ENCODE data around the gene ZSCAN1. TPM values are rescaled to one million over a fixed set of nuclear protein-coding genes. Genes with fewer than 3 reads are reported as not detected.

The ZSCAN1 gene
- total RNA-seq, 1 experiment from 2014 or later: 1.3 TPM

DNA sequence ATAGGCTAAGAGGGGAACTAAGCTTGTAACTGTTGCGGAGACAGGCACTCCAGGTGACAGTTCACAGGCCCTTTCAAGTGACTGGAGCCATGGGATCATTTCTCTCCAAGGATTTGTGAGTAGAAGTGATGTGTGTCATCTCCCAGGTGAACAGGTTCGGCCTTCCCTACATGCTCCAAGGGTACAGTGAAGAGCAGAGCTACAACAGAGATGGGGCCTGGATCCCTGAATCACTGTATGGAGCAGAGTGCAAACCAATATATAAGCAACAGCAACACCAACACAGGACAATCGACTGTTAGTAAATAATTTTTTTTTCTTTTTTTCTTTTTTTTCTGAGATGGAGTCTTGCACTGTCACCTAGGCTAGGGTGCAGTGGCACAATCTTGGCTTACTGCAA, 49.2 kb downstream of the ZSCAN1 start:
- TF ChIP-seq NR1H2 (CRISPR knock-in tag; IDR thresholded peaks at IDR 0.05): no peak
- no peak for TF ChIP-seq ZNF396 (CRISPR knock-in tag; IDR thresholded peaks at IDR 0.05; ENCODE audit: borderline replicate concordance)
- TF ChIP-seq KAT7 (CRISPR knock-in tag; IDR thresholded peaks at IDR 0.05; ENCODE audit: borderline replicate concordance): no peak
- TF ChIP-seq ZNF219 (CRISPR knock-in tag; IDR thresholded peaks at IDR 0.05; ENCODE audit: borderline replicate concordance): no peak
- no peak for TF ChIP-seq JAZF1 (CRISPR knock-in tag; IDR thresholded peaks at IDR 0.05)
- TF ChIP-seq ZNF232 (CRISPR knock-in tag; IDR thresholded peaks at IDR 0.05): no peak
- TF ChIP-seq ZNF416 (CRISPR knock-in tag; IDR thresholded peaks at IDR 0.05): no peak
- no peak for TF ChIP-seq NR3C1 (CRISPR knock-in tag; conservative IDR thresholded peaks at IDR 0.05; ENCODE audit: low read depth)
- TF ChIP-seq, protein P1, sequence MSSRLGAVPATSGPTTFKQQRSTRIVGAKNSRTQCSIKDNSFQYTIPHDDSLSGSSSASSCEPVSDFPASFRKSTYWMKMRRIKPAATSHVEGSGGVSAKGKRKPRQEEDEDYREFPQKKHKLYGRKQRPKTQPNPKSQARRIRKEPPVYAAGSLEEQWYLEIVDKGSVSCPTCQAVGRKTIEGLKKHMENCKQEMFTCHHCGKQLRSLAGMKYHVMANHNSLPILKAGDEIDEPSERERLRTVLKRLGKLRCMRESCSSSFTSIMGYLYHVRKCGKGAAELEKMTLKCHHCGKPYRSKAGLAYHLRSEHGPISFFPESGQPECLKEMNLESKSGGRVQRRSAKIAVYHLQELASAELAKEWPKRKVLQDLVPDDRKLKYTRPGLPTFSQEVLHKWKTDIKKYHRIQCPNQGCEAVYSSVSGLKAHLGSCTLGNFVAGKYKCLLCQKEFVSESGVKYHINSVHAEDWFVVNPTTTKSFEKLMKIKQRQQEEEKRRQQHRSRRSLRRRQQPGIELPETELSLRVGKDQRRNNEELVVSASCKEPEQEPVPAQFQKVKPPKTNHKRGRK (CRISPR knock-in tag; IDR thresholded peaks at IDR 0.05; ENCODE audit: borderline replicate concordance): no peak
- TF ChIP-seq ZNF263 (CRISPR knock-in tag; IDR thresholded peaks at IDR 0.05; ENCODE audit: low read depth): no peak
- TF ChIP-seq MXD4 (CRISPR knock-in tag; IDR thresholded peaks at IDR 0.05; ENCODE audit: borderline replicate concordance): no peak
- TF ChIP-seq ELF4 (CRISPR knock-in tag; IDR thresholded peaks at IDR 0.05; ENCODE audit: low read depth): no peak
- TF ChIP-seq MYBL2 (CRISPR knock-in tag; IDR thresholded peaks at IDR 0.05): no peak
- TF ChIP-seq, protein P2, sequence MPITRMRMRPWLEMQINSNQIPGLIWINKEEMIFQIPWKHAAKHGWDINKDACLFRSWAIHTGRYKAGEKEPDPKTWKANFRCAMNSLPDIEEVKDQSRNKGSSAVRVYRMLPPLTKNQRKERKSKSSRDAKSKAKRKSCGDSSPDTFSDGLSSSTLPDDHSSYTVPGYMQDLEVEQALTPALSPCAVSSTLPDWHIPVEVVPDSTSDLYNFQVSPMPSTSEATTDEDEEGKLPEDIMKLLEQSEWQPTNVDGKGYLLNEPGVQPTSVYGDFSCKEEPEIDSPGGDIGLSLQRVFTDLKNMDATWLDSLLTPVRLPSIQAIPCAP (CRISPR knock-in tag; IDR thresholded peaks at IDR 0.05): no peak
- no peak for TF ChIP-seq CREM (CRISPR knock-in tag; IDR thresholded peaks at IDR 0.05)
- TF ChIP-seq RELA (CRISPR knock-in tag; IDR thresholded peaks at IDR 0.05; ENCODE audit: borderline replicate concordance): no peak
- no peak for TF ChIP-seq FOXK1 (CRISPR knock-in tag; IDR thresholded peaks at IDR 0.05)
- TF ChIP-seq, protein P3, sequence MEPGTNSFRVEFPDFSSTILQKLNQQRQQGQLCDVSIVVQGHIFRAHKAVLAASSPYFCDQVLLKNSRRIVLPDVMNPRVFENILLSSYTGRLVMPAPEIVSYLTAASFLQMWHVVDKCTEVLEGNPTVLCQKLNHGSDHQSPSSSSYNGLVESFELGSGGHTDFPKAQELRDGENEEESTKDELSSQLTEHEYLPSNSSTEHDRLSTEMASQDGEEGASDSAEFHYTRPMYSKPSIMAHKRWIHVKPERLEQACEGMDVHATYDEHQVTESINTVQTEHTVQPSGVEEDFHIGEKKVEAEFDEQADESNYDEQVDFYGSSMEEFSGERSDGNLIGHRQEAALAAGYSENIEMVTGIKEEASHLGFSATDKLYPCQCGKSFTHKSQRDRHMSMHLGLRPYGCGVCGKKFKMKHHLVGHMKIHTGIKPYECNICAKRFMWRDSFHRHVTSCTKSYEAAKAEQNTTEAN (CRISPR knock-in tag; IDR thresholded peaks at IDR 0.05): no peak
- no peak for TF ChIP-seq JUN (CRISPR knock-in tag; IDR thresholded peaks at IDR 0.05)
- TF ChIP-seq GRHL2 (CRISPR knock-in tag; IDR thresholded peaks at IDR 0.05; ENCODE audit: insufficient replicate concordance, severe bottlenecking): no peak
- Mint-ChIP-seq H3K9me3 (peaks cover 8% of the 10 kb centered on the region), H3K36me3 (peaks cover 17% of the 10 kb centered on the region), H3K27me3 (ENCODE audit: low read depth) (peaks cover 9% of the 10 kb centered on the region), H3K27ac (no peak overlapping the region), H3K4me3 (no peak overlapping the region), H3K4me1 (no peaks in the 10 kb centered on the region)
- no peak for ATAC-seq
- CTCF ChIA-PET: interaction anchor here (0.9 kb wide), 1 partner anchor 61 kb away, joined by 4 read pairs; no protein-coding TSS in a partner anchor
- POLR2A ChIA-PET: no interaction called here
- no peak for DNase-seq (ENCODE audit: low spot score)

DNA sequence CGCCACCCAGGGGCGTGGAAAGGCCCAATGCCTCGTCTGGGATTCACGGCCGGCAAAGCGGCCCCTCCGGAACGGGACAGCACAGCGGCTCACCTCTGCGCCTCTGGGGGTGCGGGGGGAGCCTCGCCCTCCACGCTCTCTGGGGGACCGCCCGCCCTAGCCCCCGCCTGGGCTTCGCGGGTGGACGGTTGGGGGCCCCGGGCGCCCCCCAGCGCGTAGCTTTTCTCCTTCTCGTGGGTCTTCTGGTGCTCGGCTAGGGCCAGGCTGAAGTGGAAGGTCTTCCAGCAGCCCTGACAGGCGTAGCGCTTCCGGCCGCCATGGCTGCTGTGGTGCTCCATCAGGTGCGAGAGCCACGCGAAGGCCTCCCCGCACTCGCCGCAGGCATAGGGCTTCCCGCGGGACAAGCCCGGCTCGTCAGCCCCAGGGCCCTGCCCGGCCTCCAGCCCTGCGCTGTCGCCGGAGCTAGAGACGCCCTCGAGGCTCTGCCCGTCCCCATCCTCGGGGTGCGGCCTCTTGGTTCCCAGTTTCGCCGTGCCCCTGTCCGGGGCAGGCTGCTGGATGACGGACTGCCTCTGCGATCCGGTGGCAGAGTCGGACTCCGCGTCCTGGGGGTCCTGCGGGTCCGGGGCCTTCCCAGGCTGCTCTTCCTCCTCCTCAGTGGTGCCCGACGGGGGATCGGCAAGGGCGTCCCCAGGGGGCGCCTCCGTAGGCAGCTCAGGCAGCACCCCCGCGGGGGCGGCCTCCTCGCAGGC, 50.9 kb downstream of the ZSCAN1 start:
- POLR2A ChIA-PET: no interaction called here
- TF ChIP-seq, protein P4, sequence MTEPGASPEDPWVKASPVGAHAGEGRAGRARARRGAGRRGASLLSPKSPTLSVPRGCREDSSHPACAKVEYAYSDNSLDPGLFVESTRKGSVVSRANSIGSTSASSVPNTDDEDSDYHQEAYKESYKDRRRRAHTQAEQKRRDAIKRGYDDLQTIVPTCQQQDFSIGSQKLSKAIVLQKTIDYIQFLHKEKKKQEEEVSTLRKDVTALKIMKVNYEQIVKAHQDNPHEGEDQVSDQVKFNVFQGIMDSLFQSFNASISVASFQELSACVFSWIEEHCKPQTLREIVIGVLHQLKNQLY (CRISPR knock-in tag; IDR thresholded peaks at IDR 0.05): no peak
- TF ChIP-seq ZNF416 (CRISPR knock-in tag; IDR thresholded peaks at IDR 0.05) (no peak), NFATC4 (CRISPR knock-in tag; IDR thresholded peaks at IDR 0.05) (no peak), SMAD3 (CRISPR knock-in tag; IDR thresholded peaks at IDR 0.05; ENCODE audit: borderline replicate concordance) (no peak), CREB1 (CRISPR knock-in tag; IDR thresholded peaks at IDR 0.05) (no peak), SMAD4 (CRISPR knock-in tag; IDR thresholded peaks at IDR 0.05) (no peak), CBFB (CRISPR knock-in tag; IDR thresholded peaks at IDR 0.05; ENCODE audit: low read depth) (no peak)
- TF ChIP-seq, protein P5, sequence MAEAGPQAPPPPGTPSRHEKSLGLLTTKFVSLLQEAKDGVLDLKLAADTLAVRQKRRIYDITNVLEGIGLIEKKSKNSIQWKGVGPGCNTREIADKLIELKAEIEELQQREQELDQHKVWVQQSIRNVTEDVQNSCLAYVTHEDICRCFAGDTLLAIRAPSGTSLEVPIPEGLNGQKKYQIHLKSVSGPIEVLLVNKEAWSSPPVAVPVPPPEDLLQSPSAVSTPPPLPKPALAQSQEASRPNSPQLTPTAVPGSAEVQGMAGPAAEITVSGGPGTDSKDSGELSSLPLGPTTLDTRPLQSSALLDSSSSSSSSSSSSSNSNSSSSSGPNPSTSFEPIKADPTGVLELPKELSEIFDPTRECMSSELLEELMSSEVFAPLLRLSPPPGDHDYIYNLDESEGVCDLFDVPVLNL (CRISPR knock-in tag; IDR thresholded peaks at IDR 0.05; ENCODE audit: borderline replicate concordance, low read depth): no peak
- TF ChIP-seq, protein P6, sequence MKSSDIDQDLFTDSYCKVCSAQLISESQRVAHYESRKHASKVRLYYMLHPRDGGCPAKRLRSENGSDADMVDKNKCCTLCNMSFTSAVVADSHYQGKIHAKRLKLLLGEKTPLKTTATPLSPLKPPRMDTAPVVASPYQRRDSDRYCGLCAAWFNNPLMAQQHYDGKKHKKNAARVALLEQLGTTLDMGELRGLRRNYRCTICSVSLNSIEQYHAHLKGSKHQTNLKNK (CRISPR knock-in tag; IDR thresholded peaks at IDR 0.05): no peak

More for the DNA sequence above, 50.9 kb downstream of the ZSCAN1 start:
- ATAC-seq (0 out of 2 replicates have a peak, but pooled peaks have one; percentile 16), DNase-seq (ENCODE audit: low spot score) (no peak)
- CTCF ChIA-PET: no interaction called here
- no peaks in the 10 kb centered on the region for H3K4me1 Mint-ChIP-seq
- no peak overlapping the region for H3K27ac Mint-ChIP-seq
- peaks cover 7% of the 10 kb centered on the region for H3K27me3 Mint-ChIP-seq (ENCODE audit: low read depth)
- H3K9me3 Mint-ChIP-seq: peaks cover 8% of the 10 kb centered on the region
- H3K4me3 Mint-ChIP-seq: no peak overlapping the region
- peaks cover 21% of the 10 kb centered on the region for H3K36me3 Mint-ChIP-seq
